CD8-positive, alpha-beta memory T cell (primary cell): Measurements from ENCODE around the gene SSBP3. TPM values are rescaled to one million over a fixed set of nuclear protein-coding genes. Genes with fewer than 3 reads are reported as not detected.
"Not testable (repeated sequence)": the region's sequence is repeated elsewhere in the genome, so short reads cannot be mapped to it uniquely, and the experiment has no call there.

Source experiments
- CTCF ChIA-PET: fragments of 350-600 bp; sonication (Branson Sonifier 250); formaldehyde crosslinking; loops from one replicate; lab custom pipeline; 2021; ENCODE audit warnings: antibody characterized with exemption; lab: Charles Lee
- POLR2A ChIA-PET: fragments of 350-600 bp; sonication (Branson Sonifier 250); formaldehyde crosslinking; loops from one replicate; lab custom pipeline; 2021; ENCODE audit warnings: antibody characterized with exemption; lab: Charles Lee
- DNase-seq, 5 donors: peaks; one replicate each; pipeline versions ENCODE4 v3.0.0 to v3.0.0-alpha.2; 2020 to 2022; ENCODE audit warnings: mixed read lengths in 1 of 5
- H3K27ac ChIP-seq: one replicate; pipeline ENCODE4 v1.7.0; 2013; ENCODE audit warnings: low read depth, mild to moderate bottlenecking, low read length, moderate library complexity
- H3K27me3 ChIP-seq: 2 replicates; pipeline ENCODE4 v1.7.0; 2013; ENCODE audit warnings: low read length, mild to moderate bottlenecking; ENCODE audit not compliant: insufficient read depth, poor library complexity, severe bottlenecking
- H3K36me3 ChIP-seq: 2 replicates; pipeline ENCODE4 v1.7.0; 2013; ENCODE audit warnings: mild to moderate bottlenecking, low read length, moderate library complexity; ENCODE audit not compliant: insufficient read depth
- H3K4me1 ChIP-seq: 2 replicates; pipeline ENCODE4 v1.7.0; 2013; ENCODE audit warnings: mild to moderate bottlenecking, low read length, moderate library complexity; ENCODE audit not compliant: insufficient read depth
- H3K4me3 ChIP-seq: 2 replicates; pipeline ENCODE4 v1.7.0; 2013; ENCODE audit warnings: mild to moderate bottlenecking, low read length
- H3K9me3 ChIP-seq: 2 replicates; pipeline ENCODE4 v1.7.0; 2013; ENCODE audit warnings: mild to moderate bottlenecking, low read length
- H3K27ac Mint-ChIP-seq, 8 donors: one replicate each; pipeline ENCODE4 v1.8.0; 2020 to 2021; ENCODE audit warnings: mixed read lengths in 8 of 8, mild to moderate bottlenecking in 6 of 8, inconsistent platforms in 3 of 8, moderate library complexity in 3 of 8
- H3K27me3 Mint-ChIP-seq, 2 donors: one replicate each; pipeline ENCODE4 v1.8.0; 2020 to 2021; ENCODE audit warnings: mixed read lengths in 2 of 2, mild to moderate bottlenecking in 1 of 2, moderate library complexity in 1 of 2
- H3K36me3 Mint-ChIP-seq, 3 donors: one replicate each; pipeline ENCODE4 v1.8.0; 2020 to 2021; ENCODE audit warnings: mixed read lengths in 3 of 3, inconsistent platforms in 1 of 3, mild to moderate bottlenecking in 1 of 3
- H3K4me1 Mint-ChIP-seq, 3 donors: one replicate each; pipeline ENCODE4 v1.8.0; 2020 to 2021; ENCODE audit warnings: mixed read lengths in 3 of 3, inconsistent platforms in 1 of 3, mild to moderate bottlenecking in 1 of 3
- H3K4me3 Mint-ChIP-seq, 7 donors: one replicate each; pipeline ENCODE4 v1.8.0; 2020 to 2021; ENCODE audit warnings: mixed read lengths in 7 of 7, mild to moderate bottlenecking in 6 of 7, moderate library complexity in 4 of 7, inconsistent platforms in 2 of 7
- H3K9me3 Mint-ChIP-seq, 5 donors: one replicate each; pipeline ENCODE4 v1.8.0; 2020 to 2022; ENCODE audit warnings: mixed read lengths in 5 of 5, mild to moderate bottlenecking in 3 of 5, moderate library complexity in 2 of 5, inconsistent platforms in 1 of 5
- polyA plus RNA-seq: library from polyadenylated mRNA; unstranded; fragments of 300-500 nt; fragmentation: Illumina TruSeq; gene quantifications from one replicate; pipeline ENCODE4 v1.2.3, GENCODE V29; 2021
- total RNA-seq, 2 experiments: library from RNA; stranded (reverse); gene quantifications; one replicate each; pipeline ENCODE4 v1.2.3, GENCODE V29; 2021

The SSBP3 gene
- total and polyA plus RNA-seq, 3 experiments from 2014 or later, result 17.6 to 52.7 (median 41.6) TPM

- POLR2A ChIA-PET, result interaction anchor here (0.6 kb wide), 2 partner anchors 250 to 1818 kb away, joined by 3 to 7 read pairs; no protein-coding TSS in a partner anchor
Observed at GRCh38 chr1:54238353-54239034, 167.7 kb downstream of the SSBP3 start.

GRCh38 chr1:54237586-54237985, 168.6 kb downstream of the SSBP3 start:
- CTCF ChIA-PET, result no interaction called here
- POLR2A ChIA-PET, result no interaction called here
- no peaks in the 10 kb centered on the region for H3K9me3 Mint-ChIP-seq
- Histone ChIP-seq H3K9me3 (no peaks in the 10 kb centered on the region), H3K36me3 (peaks cover 25% of the 10 kb centered on the region), H3K27ac (no peak overlapping the region), H3K27me3 (no peaks in the 10 kb centered on the region), H3K4me3 (no peak overlapping the region), H3K4me1 (no peaks in the 10 kb centered on the region)
- H3K27me3 Mint-ChIP-seq, result no peaks in the 10 kb centered on the region
- peak overlapping the region in 1 of 8 donors; percentile 12 for H3K27ac Mint-ChIP-seq
- peaks cover 8 to 56% (median 16%) of the 10 kb centered on the region in 3 donors for H3K36me3 Mint-ChIP-seq
- H3K4me1 Mint-ChIP-seq, result peaks cover 3 to 4% (median 3%) of the 10 kb centered on the region in 3 donors
- DNase-seq, result no peak
- H3K4me3 Mint-ChIP-seq, result no peak overlapping the region

More at GRCh38 chr1:54238353-54239034, 167.7 kb downstream of the SSBP3 start:
- H3K27me3 Mint-ChIP-seq, result no peaks in the 10 kb centered on the region
- CTCF ChIA-PET, result no interaction called here
- H3K4me1 ChIP-seq, result no peaks in the 10 kb centered on the region
- H3K9me3 ChIP-seq, result no peaks in the 10 kb centered on the region
- no peaks in the 10 kb centered on the region for H3K27me3 ChIP-seq
- H3K4me3 ChIP-seq, result no peak overlapping the region
- H3K4me3 Mint-ChIP-seq, result no peak overlapping the region
- peaks cover 3 to 5% (median 4%) of the 10 kb centered on the region in 3 donors for H3K4me1 Mint-ChIP-seq
- no peak overlapping the region for H3K27ac Mint-ChIP-seq
- no peaks in the 10 kb centered on the region for H3K9me3 Mint-ChIP-seq
- peaks cover 8 to 62% (median 19%) of the 10 kb centered on the region in 3 donors for H3K36me3 Mint-ChIP-seq
- DNase-seq, result no peak
- H3K36me3 ChIP-seq, result peaks cover 25% of the 10 kb centered on the region
- no peak overlapping the region for H3K27ac ChIP-seq

GRCh38 chr1:54234284-54234683, 171.9 kb downstream of the SSBP3 start:
- Histone ChIP-seq H3K4me3 (no peak overlapping the region), H3K4me1 (peaks cover 9% of the 10 kb centered on the region), H3K27me3 (no peaks in the 10 kb centered on the region), H3K36me3 (peaks cover 22% of the 10 kb centered on the region), H3K9me3 (no peaks in the 10 kb centered on the region), H3K27ac (no peak overlapping the region)
- CTCF ChIA-PET, result interaction anchor here (1.0 kb wide), 1 partner anchor 255 kb away, joined by 4 read pairs; no protein-coding TSS in a partner anchor
- peak overlapping the region in 1 of 8 donors; percentile 47 for H3K27ac Mint-ChIP-seq
- no peak overlapping the region for H3K4me3 Mint-ChIP-seq
- DNase-seq, result no peak
- H3K4me1 Mint-ChIP-seq, result peaks cover 13 to 22% (median 21%) of the 10 kb centered on the region in 3 donors
- no peaks in the 10 kb centered on the region for H3K9me3 Mint-ChIP-seq
- H3K27me3 Mint-ChIP-seq, result no peaks in the 10 kb centered on the region
- POLR2A ChIA-PET, result no interaction called here
- H3K36me3 Mint-ChIP-seq, result peaks cover 8 to 37% (median 16%) of the 10 kb centered on the region in 3 donors

GRCh38 chr1:54233196-54233595, 173.0 kb downstream of the SSBP3 start:
- peaks cover 12 to 24% (median 21%) of the 10 kb centered on the region in 3 donors for H3K4me1 Mint-ChIP-seq
- H3K4me3 Mint-ChIP-seq, CTCF ChIA-PET, H3K4me3 ChIP-seq, H3K27me3 ChIP-seq, H3K27ac Mint-ChIP-seq, H3K4me1 ChIP-seq, H3K27me3 Mint-ChIP-seq, H3K27ac ChIP-seq, POLR2A ChIA-PET, DNase-seq, H3K9me3 Mint-ChIP-seq, H3K9me3 ChIP-seq: not testable (repeated sequence)
- peaks cover 8 to 33% (median 13%) of the 10 kb centered on the region in 3 donors for H3K36me3 Mint-ChIP-seq
- peaks cover 14% of the 10 kb centered on the region for H3K36me3 ChIP-seq

- H3K36me3 Mint-ChIP-seq, result peaks cover 3 to 27% (median 4%) of the 10 kb centered on the region in 3 donors
- H3K27ac Mint-ChIP-seq, result peak overlapping the region; percentile 0 to 98 (median 52)
- peaks cover 10 to 24% (median 17%) of the 10 kb centered on the region in 3 donors for H3K4me1 Mint-ChIP-seq
- Histone ChIP-seq H3K9me3 (no peaks in the 10 kb centered on the region), H3K27me3 (no peaks in the 10 kb centered on the region), H3K27ac (no peak overlapping the region), H3K4me3 (no peak overlapping the region), H3K36me3 (no peaks in the 10 kb centered on the region), H3K4me1 (peaks cover 9% of the 10 kb centered on the region)
- POLR2A ChIA-PET, result no interaction called here
- H3K4me3 Mint-ChIP-seq, result no peak overlapping the region
- no peaks in the 10 kb centered on the region for H3K27me3 Mint-ChIP-seq
- DNase-seq, result peak in 1 of 5 donors; percentile 4
- H3K9me3 Mint-ChIP-seq, result no peaks in the 10 kb centered on the region
- CTCF ChIA-PET, result interaction anchor here (0.8 kb wide), 1 partner anchor 259 kb away, joined by 3 read pairs; no protein-coding TSS in a partner anchor
Observed at GRCh38 chr1:54230507-54231339, 175.5 kb downstream of the SSBP3 start.

GRCh38 chr1:54229281-54229891, 176.8 kb downstream of the SSBP3 start:
- H3K27me3 ChIP-seq, result no peaks in the 10 kb centered on the region
- no peaks in the 10 kb centered on the region for H3K9me3 Mint-ChIP-seq
- ChIA-PET POLR2A (no interaction called here), CTCF (interaction anchor here (2.3 kb wide), 1 partner anchor 260 kb away, joined by 8 read pairs; no protein-coding TSS in a partner anchor)
- peaks cover 10 to 21% (median 17%) of the 10 kb centered on the region in 3 donors for H3K4me1 Mint-ChIP-seq
- H3K36me3 Mint-ChIP-seq, result peaks cover 0 to 35% (median 0%) of the 10 kb centered on the region in 3 donors
- H3K4me3 ChIP-seq, result no peak overlapping the region
- no peaks in the 10 kb centered on the region for H3K27me3 Mint-ChIP-seq
- H3K36me3 ChIP-seq, result no peaks in the 10 kb centered on the region
- DNase-seq, result no peak
- no peak overlapping the region for H3K4me3 Mint-ChIP-seq
- H3K27ac Mint-ChIP-seq, result peak overlapping the region in 3 of 8 donors; percentile 19 to 93 (median 23)
- H3K4me1 ChIP-seq, result peaks cover 9% of the 10 kb centered on the region
- no peaks in the 10 kb centered on the region for H3K9me3 ChIP-seq
- no peak overlapping the region for H3K27ac ChIP-seq

- H3K4me3 Mint-ChIP-seq, result no peak overlapping the region
- no peaks in the 10 kb centered on the region for H3K27me3 ChIP-seq
- peaks cover 0 to 37% (median 0%) of the 10 kb centered on the region in 3 donors for H3K36me3 Mint-ChIP-seq
- ChIA-PET POLR2A (no interaction called here), CTCF (interaction anchor here (2.3 kb wide), 1 partner anchor 261 kb away, joined by 8 read pairs; no protein-coding TSS in a partner anchor)
- no peak for DNase-seq
- no peaks in the 10 kb centered on the region for H3K9me3 ChIP-seq
- H3K27me3 Mint-ChIP-seq, result no peaks in the 10 kb centered on the region
- H3K4me1 ChIP-seq, result peaks cover 9% of the 10 kb centered on the region
- H3K4me1 Mint-ChIP-seq, result peaks cover 14 to 21% (median 17%) of the 10 kb centered on the region in 3 donors
- H3K27ac ChIP-seq, result no peak overlapping the region
- no peaks in the 10 kb centered on the region for H3K9me3 Mint-ChIP-seq
- no peak overlapping the region for H3K4me3 ChIP-seq
- H3K36me3 ChIP-seq, result no peaks in the 10 kb centered on the region
- peak overlapping the region in 1 of 8 donors; percentile 93 for H3K27ac Mint-ChIP-seq
Observed at GRCh38 chr1:54228638-54229079, 177.5 kb downstream of the SSBP3 start.
